SK-N-SH (cell line): ENCODE data around the gene SV2C. TPM values are rescaled to one million over a fixed set of nuclear protein-coding genes. Genes with fewer than 3 reads are reported as not detected.

Source experiments
- CTCF ChIA-PET: fragments of 300-600, 350-600 bp; formaldehyde crosslinking; extraction: SDS; loops from one replicate; lab custom pipeline; 2021; lab: Yijun Ruan, JAX
- POLR2A ChIA-PET: fragments of 350-600 bp; sonication (Branson Sonifier 250); formaldehyde crosslinking; extraction: SDS; loops from one replicate; lab custom pipeline; 2020; ENCODE audit warnings: antibody characterized with exemption, inconsistent platforms; lab: Yijun Ruan, JAX
- DNase-seq: peaks from one replicate; pipeline ENCODE4 v3.0.0; 2012
- H2AFZ ChIP-seq: fragments of 200-600 bp; sonication (generic); 2 replicates; pipeline ENCODE4 v1.8.1; 2016; ENCODE audit warnings: antibody characterized with exemption, mild to moderate bottlenecking, low read depth
- H3F3A ChIP-seq: fragments of 200-600 bp; sonication (generic); replicated peaks from 2 replicates; pipeline ENCODE3; 2016; ENCODE audit warnings: antibody characterized with exemption, mild to moderate bottlenecking; ENCODE audit not compliant: insufficient read depth
- H3K27ac ChIP-seq, 2 experiments: fragments of 200-500 bp in 1 of 2; fragments of 200-600 bp in 1 of 2; sonication (Bioruptor generic) in 1 of 2; sonication (generic), shearing (Covaris generic) in 1 of 2; 2 replicates each; pipeline versions ENCODE4 v1.5.1 to v1.6.1; 2014 to 2016; ENCODE audit warnings: low read depth in 2 of 2, inconsistent platforms in 1 of 2, low read length in 1 of 2, mild to moderate bottlenecking in 1 of 2, mixed read lengths in 1 of 2
- H3K27me3 ChIP-seq: fragments of 200-600 bp; sonication (generic), shearing (Covaris generic); 2 replicates; pipeline ENCODE4 v1.6.1; 2016; ENCODE audit warnings: mixed run types; ENCODE audit not compliant: insufficient read depth
- H3K36me3 ChIP-seq, 2 experiments: fragments of 200-500 bp in 1 of 2; fragments of 200-600 bp in 1 of 2; sonication (Bioruptor generic) in 1 of 2; sonication (generic) in 1 of 2; replicated peaks in 1 of 2; 2 replicates each; pipeline versions ENCODE3 to v1.5.1; 2014 to 2016; ENCODE audit warnings: low read length in 1 of 2, mild to moderate bottlenecking in 1 of 2; ENCODE audit not compliant: insufficient read depth in 2 of 2, control insufficient read depth in 1 of 2
- H3K4me1 ChIP-seq, 2 experiments: fragments of 200-500 bp in 1 of 2; fragments of 200-600 bp in 1 of 2; sonication (Bioruptor generic) in 1 of 2; sonication (generic), shearing (Covaris generic) in 1 of 2; 2 replicates each; pipeline versions ENCODE4 v1.5.1 to v1.6.1; 2014 to 2016; ENCODE audit warnings: low read depth in 1 of 2, low read length in 1 of 2, mixed run types in 1 of 2; ENCODE audit not compliant: insufficient read depth in 2 of 2, control insufficient read depth in 1 of 2
- H3K4me2 ChIP-seq: fragments of 200-600 bp; sonication (generic), shearing (Covaris generic); 2 replicates; pipeline ENCODE4 v1.6.1; 2017; ENCODE audit warnings: mixed run types
- H3K4me3 ChIP-seq, 2 experiments: fragments of 200-500 bp in 1 of 2; fragments of 200-600 bp in 1 of 2; sonication (Bioruptor generic) in 1 of 2; sonication (generic), shearing (Covaris generic) in 1 of 2; 2 replicates each; pipeline versions ENCODE4 v1.5.1 to v1.8.1; 2014 to 2016; ENCODE audit warnings: low read depth in 2 of 2, inconsistent platforms in 1 of 2, low read length in 1 of 2, mild to moderate bottlenecking in 1 of 2, mixed read lengths in 1 of 2, moderate library complexity in 1 of 2
- H3K79me2 ChIP-seq: fragments of 200-600 bp; sonication (generic); 2 replicates; pipeline ENCODE4 v1.8.1; 2017; ENCODE audit warnings: mild to moderate bottlenecking; ENCODE audit not compliant: insufficient read depth
- H3K9ac ChIP-seq: fragments of 200-600 bp; sonication (generic); 2 replicates; pipeline ENCODE4 v1.6.1; 2017; ENCODE audit warnings: mixed run types
- H3K9me2 ChIP-seq: fragments of 200-600 bp; sonication (generic); 2 replicates; pipeline ENCODE4 v1.6.1; 2017; ENCODE audit warnings: mixed run types
- H3K9me3 ChIP-seq: fragments of 200-600 bp; sonication (generic); 2 replicates; pipeline ENCODE4 v1.6.1; 2017; ENCODE audit warnings: mixed run types, mild to moderate bottlenecking, moderate library complexity
- H4K20me1 ChIP-seq: fragments of 200-600 bp; sonication (generic); 2 replicates; pipeline ENCODE4 v1.6.1; 2017; ENCODE audit warnings: mild to moderate bottlenecking, mixed run types; ENCODE audit not compliant: insufficient read depth
- CHD2 ChIP-seq: fragments of 150-350 bp; IDR thresholded peaks from 2 replicates; pipeline ENCODE4 v1.6.1; 2018; ENCODE audit warnings: low read length; ENCODE audit not compliant: partially characterized antibody
- ELF1 ChIP-seq: IDR thresholded peaks from 2 replicates; pipeline ENCODE4 v1.4.0; 2012
- EP300 ChIP-seq, 2 experiments: IDR thresholded peaks; 2 replicates each; pipeline versions ENCODE4 v1.4.0 to v1.6.1; 2012; ENCODE audit warnings: borderline replicate concordance in 1 of 2, low read depth in 1 of 2, low read length in 1 of 2
- EZH2phosphoT487 ChIP-seq: fragments of 200-600 bp; sonication (generic); IDR thresholded peaks from 2 replicates; pipeline ENCODE4 v1.6.1; 2017; ENCODE audit warnings: low read depth, mixed run types, mild to moderate bottlenecking, antibody characterized with exemption, moderate library complexity, borderline replicate concordance
- FOXJ3 ChIP-seq: sonication (generic); formaldehyde crosslinking; IDR thresholded peaks from 2 replicates; pipeline ENCODE4 v1.5.1; 2020; ENCODE audit warnings: mild to moderate bottlenecking, missing genetic modification reagents
- FOXM1 ChIP-seq: IDR thresholded peaks from 2 replicates; pipeline ENCODE4 v1.4.0; 2012; ENCODE audit warnings: low read depth, mild to moderate bottlenecking
- GATA2 ChIP-seq: sonication (generic); formaldehyde crosslinking; IDR thresholded peaks from 2 replicates; pipeline ENCODE4 v1.5.0; 2020; ENCODE audit warnings: mild to moderate bottlenecking, missing genetic modification reagents
- JUND ChIP-seq: IDR thresholded peaks from 2 replicates; pipeline ENCODE4 v1.4.0; 2012
- MXI1 ChIP-seq: IDR thresholded peaks from 2 replicates; pipeline ENCODE4 v1.6.1; 2012; ENCODE audit warnings: mild to moderate bottlenecking, low read depth, low read length, improper control_type of control experiment
- NFIC ChIP-seq: IDR thresholded peaks from 2 replicates; pipeline ENCODE4 v1.4.0; 2012; ENCODE audit warnings: borderline replicate concordance
- NRF1 ChIP-seq: IDR thresholded peaks from 2 replicates; pipeline ENCODE4 v1.6.1; 2012; ENCODE audit warnings: low read depth, mild to moderate bottlenecking, low read length
- POLR2AphosphoS5 ChIP-seq: IDR thresholded peaks from 2 replicates; pipeline ENCODE4 v1.6.1; 2012; ENCODE audit warnings: low read depth, low read length
- RAD21 ChIP-seq: IDR thresholded peaks from 2 replicates; pipeline ENCODE4 v1.6.1; 2012; ENCODE audit warnings: mild to moderate bottlenecking, low read length
- TCF12 ChIP-seq: IDR thresholded peaks from 2 replicates; pipeline ENCODE4 v1.4.0; 2012
- WGBS: methylation state at CpG from one replicate; pipeline ENCODE4 v1.1.6; 2017; ENCODE audit warnings: low lambda C conversion rate; 5-methylcytosine and 5-hydroxymethylcytosine counted together
- polyA plus RNA-seq, 3 experiments: library from polyadenylated mRNA; depleted of rRNA; stranded (reverse); fragments of >200 nt; gene quantifications; 2 replicates each; pipeline ENCODE4 v1.2.3, GENCODE V29; 2012
- TF ChIP-seq, protein P1 (sequence below): IDR thresholded peaks from 2 replicates; pipeline ENCODE4; 2012
- TF ChIP-seq, protein P2 (sequence below): IDR thresholded peaks from 2 replicates; pipeline ENCODE4 v1.4.0; 2012; ENCODE audit warnings: low read depth, borderline replicate concordance
- TF ChIP-seq, protein P3 (sequence below): IDR thresholded peaks from 2 replicates; pipeline ENCODE4 v1.6.1; 2012; ENCODE audit warnings: mild to moderate bottlenecking, low read depth, low read length, moderate library complexity
- TF ChIP-seq, protein P4 (sequence below): IDR thresholded peaks from 2 replicates; pipeline ENCODE4 v1.4.0; 2012; ENCODE audit warnings: low read depth

SV2C gene
- polyA plus RNA-seq, 1 of the 3 experiments (the other 2 are of a cell fraction): 0.05 TPM

DNA sequence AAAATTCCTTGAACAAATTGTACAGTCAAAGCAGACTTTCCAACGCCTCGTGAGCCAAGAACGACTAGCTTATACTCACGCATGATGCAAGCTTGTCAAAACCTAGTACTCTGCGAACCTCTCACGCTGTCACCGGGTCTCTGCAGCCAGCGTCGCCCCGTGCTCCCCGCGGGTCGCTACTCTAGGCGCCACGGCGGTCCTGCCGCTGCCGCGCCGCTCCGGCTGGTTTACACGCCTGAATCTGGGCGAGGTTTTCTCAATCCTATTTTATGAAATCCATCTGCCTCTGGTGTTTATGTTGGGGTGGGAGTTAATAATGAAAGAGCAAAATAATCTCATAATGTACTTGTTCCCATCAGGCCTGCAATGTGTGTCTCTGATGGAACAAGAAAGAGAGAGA lies 90.9 kb downstream of the SV2C start:
- Histone ChIP-seq H3K36me3 (no peaks in the 10 kb centered on the region), H3K9ac (no peak overlapping the region), H3F3A (no peaks in the 10 kb centered on the region), H3K9me3 (no peaks in the 10 kb centered on the region), H3K79me2 (no peaks in the 10 kb centered on the region), H3K27ac (peak overlapping the region in 1 of 2 experiments; percentile 85; a peak in 2 of 4 replicates), H3K4me3 (no peak overlapping the region), H3K27me3 (no peaks in the 10 kb centered on the region), H4K20me1 (no peaks in the 10 kb centered on the region), H3K9me2 (no peaks in the 10 kb centered on the region), H3K4me2 (no peak overlapping the region), H3K4me1 (peaks cover 0 to 33% of the 10 kb centered on the region in 2 experiments; a peak in 2 of 4 replicates), H2AFZ (no peak overlapping the region)
- POLR2A ChIA-PET: interaction anchor here (2.5 kb wide), 1 partner anchor 89 kb away, joined by 28 read pairs; no protein-coding TSS in a partner anchor
- no peak for DNase-seq
- WGBS: 89% methylated on average over 23 of the region's 23 CpGs
- CTCF ChIA-PET: interaction anchor here (1.0 to 2.9 kb wide), 28 partner anchors 12 to 937 kb away, joined by 3 to 79 read pairs (median 9); partner anchors contain the start of genes ANKRD31 and SV2C
- TF ChIP-seq EZH2phosphoT487 (no peak), NRF1 (no peak), FOXJ3 (CRISPR knock-in tag) (no peak), CHD2 (no peak), TCF12 (no peak), JUND (no peak), GATA2 (no peak), POLR2AphosphoS5 (no peak), EP300 (IDR thresholded peaks at IDR 0.05; ENCODE audit: borderline replicate concordance in 1 of 2, low read depth in 1 of 2, low read length in 1 of 2) (no peak), NFIC (no peak), ELF1 (no peak), RAD21 (no peak), FOXM1 (no peak), MXI1 (no peak)
- TF ChIP-seq, protein P1, sequence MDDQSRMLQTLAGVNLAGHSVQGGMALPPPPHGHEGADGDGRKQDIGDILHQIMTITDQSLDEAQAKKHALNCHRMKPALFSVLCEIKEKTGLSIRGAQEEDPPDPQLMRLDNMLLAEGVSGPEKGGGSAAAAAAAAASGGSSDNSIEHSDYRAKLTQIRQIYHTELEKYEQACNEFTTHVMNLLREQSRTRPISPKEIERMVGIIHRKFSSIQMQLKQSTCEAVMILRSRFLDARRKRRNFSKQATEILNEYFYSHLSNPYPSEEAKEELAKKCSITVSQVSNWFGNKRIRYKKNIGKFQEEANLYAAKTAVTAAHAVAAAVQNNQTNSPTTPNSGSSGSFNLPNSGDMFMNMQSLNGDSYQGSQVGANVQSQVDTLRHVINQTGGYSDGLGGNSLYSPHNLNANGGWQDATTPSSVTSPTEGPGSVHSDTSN: no peak
- TF ChIP-seq, protein P2, sequence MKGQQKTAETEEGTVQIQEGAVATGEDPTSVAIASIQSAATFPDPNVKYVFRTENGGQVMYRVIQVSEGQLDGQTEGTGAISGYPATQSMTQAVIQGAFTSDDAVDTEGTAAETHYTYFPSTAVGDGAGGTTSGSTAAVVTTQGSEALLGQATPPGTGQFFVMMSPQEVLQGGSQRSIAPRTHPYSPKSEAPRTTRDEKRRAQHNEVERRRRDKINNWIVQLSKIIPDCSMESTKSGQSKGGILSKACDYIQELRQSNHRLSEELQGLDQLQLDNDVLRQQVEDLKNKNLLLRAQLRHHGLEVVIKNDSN: no peak
- TF ChIP-seq, protein P3, sequence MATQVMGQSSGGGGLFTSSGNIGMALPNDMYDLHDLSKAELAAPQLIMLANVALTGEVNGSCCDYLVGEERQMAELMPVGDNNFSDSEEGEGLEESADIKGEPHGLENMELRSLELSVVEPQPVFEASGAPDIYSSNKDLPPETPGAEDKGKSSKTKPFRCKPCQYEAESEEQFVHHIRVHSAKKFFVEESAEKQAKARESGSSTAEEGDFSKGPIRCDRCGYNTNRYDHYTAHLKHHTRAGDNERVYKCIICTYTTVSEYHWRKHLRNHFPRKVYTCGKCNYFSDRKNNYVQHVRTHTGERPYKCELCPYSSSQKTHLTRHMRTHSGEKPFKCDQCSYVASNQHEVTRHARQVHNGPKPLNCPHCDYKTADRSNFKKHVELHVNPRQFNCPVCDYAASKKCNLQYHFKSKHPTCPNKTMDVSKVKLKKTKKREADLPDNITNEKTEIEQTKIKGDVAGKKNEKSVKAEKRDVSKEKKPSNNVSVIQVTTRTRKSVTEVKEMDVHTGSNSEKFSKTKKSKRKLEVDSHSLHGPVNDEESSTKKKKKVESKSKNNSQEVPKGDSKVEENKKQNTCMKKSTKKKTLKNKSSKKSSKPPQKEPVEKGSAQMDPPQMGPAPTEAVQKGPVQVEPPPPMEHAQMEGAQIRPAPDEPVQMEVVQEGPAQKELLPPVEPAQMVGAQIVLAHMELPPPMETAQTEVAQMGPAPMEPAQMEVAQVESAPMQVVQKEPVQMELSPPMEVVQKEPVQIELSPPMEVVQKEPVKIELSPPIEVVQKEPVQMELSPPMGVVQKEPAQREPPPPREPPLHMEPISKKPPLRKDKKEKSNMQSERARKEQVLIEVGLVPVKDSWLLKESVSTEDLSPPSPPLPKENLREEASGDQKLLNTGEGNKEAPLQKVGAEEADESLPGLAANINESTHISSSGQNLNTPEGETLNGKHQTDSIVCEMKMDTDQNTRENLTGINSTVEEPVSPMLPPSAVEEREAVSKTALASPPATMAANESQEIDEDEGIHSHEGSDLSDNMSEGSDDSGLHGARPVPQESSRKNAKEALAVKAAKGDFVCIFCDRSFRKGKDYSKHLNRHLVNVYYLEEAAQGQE: no peak
- TF ChIP-seq, protein P4, sequence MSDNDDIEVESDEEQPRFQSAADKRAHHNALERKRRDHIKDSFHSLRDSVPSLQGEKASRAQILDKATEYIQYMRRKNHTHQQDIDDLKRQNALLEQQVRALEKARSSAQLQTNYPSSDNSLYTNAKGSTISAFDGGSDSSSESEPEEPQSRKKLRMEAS: no peak
